Astrocyte (in vitro differentiated cells and primary cell): ENCODE data around the gene WDPCP.

Experiments used
- CTCF ChIP-seq: IDR thresholded peaks from 2 replicates; pipeline ENCODE4 v1.5.1; 2011; ENCODE audit warnings: low read depth, mild to moderate bottlenecking, inconsistent platforms, low read length, moderate library complexity; ENCODE audit not compliant: insufficient read depth
- EZH2 ChIP-seq: IDR thresholded peaks from 2 replicates; pipeline ENCODE4 v1.6.1; 2012; ENCODE audit warnings: mild to moderate bottlenecking, low read length, inconsistent platforms; ENCODE audit not compliant: insufficient read depth

GRCh38 chr2:63300835-63301234 is 287.4 kb downstream of the WDPCP start:
- TF ChIP-seq CTCF: no peak
- no peak for TF ChIP-seq EZH2
